ENCODE data around the gene TTN.

The TTN gene

DNA sequence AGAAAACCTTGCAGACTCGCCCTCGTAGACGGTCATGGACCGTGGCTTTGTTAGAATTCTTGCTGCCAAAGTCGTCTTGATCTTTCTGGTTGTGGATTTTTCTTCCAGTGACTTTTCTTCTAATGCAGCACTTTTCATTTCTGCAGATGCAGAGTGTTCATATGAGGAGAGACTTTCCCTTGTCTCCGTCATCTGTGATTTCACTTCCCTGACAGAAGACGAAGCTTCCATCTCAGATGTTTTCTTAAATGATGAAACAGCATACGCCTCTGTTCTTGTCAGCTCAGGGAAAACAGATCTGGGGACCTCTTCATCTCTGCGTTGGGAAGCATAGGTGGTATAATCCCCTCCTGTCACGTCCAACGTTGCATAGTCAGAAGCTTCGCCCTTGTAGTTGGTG lies 276.1 kb downstream of the TTN start:
- no peak overlapping the region for H2BK5ac ChIP-seq (ENCODE audit: low read depth, low read length, poor library complexity, severe bottlenecking)
- H3K27ac ChIP-seq (ENCODE audit: low read length, poor library complexity, severe bottlenecking), result no peak overlapping the region
- H2BK15ac ChIP-seq (ENCODE audit: low read depth, poor library complexity, severe bottlenecking), result no peak overlapping the region
- DNase-seq, result no peak
- no peak overlapping the region for H3K4ac ChIP-seq (ENCODE audit: low read depth in 1 of 2, low read length in 2 of 2)
- no peak overlapping the region for H3K9ac ChIP-seq (ENCODE audit: low read length)
- no peak overlapping the region for H3K4me3 ChIP-seq (ENCODE audit: insufficient read depth in 1 of 2, low read depth in 1 of 2, low read length in 2 of 2)
- H4K8ac ChIP-seq (ENCODE audit: low read length), result no peak overlapping the region
- no peak overlapping the region for H3K23ac ChIP-seq (ENCODE audit: low read length in 2 of 2)
- WGBS, result 97% methylated on average over 12 of the region's 12 CpGs
- H3K18ac ChIP-seq (ENCODE audit: low read depth in 1 of 2, low read length in 2 of 2), result no peak overlapping the region
- no peak overlapping the region for H4K91ac ChIP-seq (ENCODE audit: low read length)
- H2BK120ac ChIP-seq (ENCODE audit: low read depth, low read length), result no peak overlapping the region
- H3K9me3 ChIP-seq (ENCODE audit: control insufficient read depth, low read length), result no peaks in the 10 kb centered on the region
- no peaks in the 10 kb centered on the region for H3K4me1 ChIP-seq (ENCODE audit: control insufficient read depth, insufficient read depth, low read depth, low read length)
- no peak overlapping the region for H3K4me2 ChIP-seq (ENCODE audit: low read length, poor library complexity, severe bottlenecking)
- peaks cover 50% of the 10 kb centered on the region for H3K79me1 ChIP-seq (replicated peaks; ENCODE audit: low read length, poor library complexity, severe bottlenecking)
- no peak overlapping the region for H2AK5ac ChIP-seq (ENCODE audit: low read length, severe bottlenecking)
- no peak overlapping the region for H3K14ac ChIP-seq (ENCODE audit: low read length in 2 of 2)
- H3K27me3 ChIP-seq (ENCODE audit: control insufficient read depth in 1 of 2, insufficient read depth in 1 of 2, low read length in 2 of 2), result no peaks in the 10 kb centered on the region
- H2AFZ ChIP-seq (ENCODE audit: low read depth, low read length), result no peak overlapping the region
- peaks cover 22 to 50% of the 10 kb centered on the region in 2 experiments for H3K36me3 ChIP-seq (ENCODE audit: control insufficient read depth in 1 of 2, insufficient read depth in 2 of 2, low read depth in 1 of 2, low read length in 2 of 2)
- no peak overlapping the region for H2BK12ac ChIP-seq (ENCODE audit: low read length in 2 of 2)

DNA sequence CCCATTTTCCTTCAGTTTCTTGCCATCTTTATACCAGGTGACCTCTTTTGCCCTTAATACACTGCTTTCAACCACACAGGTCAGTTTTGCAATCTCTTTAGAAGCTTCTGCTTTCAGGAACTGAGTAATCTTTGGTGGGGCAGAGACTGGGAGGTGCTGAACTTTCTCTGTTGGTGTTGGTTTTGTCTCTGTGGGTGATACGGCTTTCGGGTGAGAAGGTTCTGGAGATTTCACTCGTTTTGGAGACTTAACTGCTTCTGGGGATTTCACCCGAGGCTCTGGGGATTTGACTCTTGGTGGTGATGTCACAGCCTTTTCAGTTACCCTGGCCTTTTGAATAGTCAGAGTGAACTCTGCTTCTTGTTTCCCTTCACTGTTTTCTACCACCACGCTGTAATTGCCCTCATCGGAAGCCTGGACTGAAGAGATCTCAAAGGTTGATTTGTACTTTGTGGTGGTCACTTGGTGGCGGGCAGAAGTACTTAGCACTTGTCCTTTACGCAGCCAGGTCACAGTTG lies 276.5 kb downstream of the TTN start:
- Histone ChIP-seq H3K36me3 (ENCODE audit: control insufficient read depth in 1 of 2, insufficient read depth in 2 of 2, low read depth in 1 of 2, low read length in 2 of 2) (peaks cover 22 to 45% of the 10 kb centered on the region in 2 experiments), H3K23ac (ENCODE audit: low read length in 2 of 2) (no peak overlapping the region), H2AFZ (ENCODE audit: low read depth, low read length) (no peak overlapping the region), H3K27me3 (ENCODE audit: control insufficient read depth in 1 of 2, insufficient read depth in 1 of 2, low read length in 2 of 2) (no peaks in the 10 kb centered on the region), H3K4me3 (ENCODE audit: insufficient read depth in 1 of 2, low read depth in 1 of 2, low read length in 2 of 2) (no peak overlapping the region), H4K8ac (ENCODE audit: low read length) (no peak overlapping the region), H2BK15ac (ENCODE audit: low read depth, poor library complexity, severe bottlenecking) (no peak overlapping the region), H3K4me1 (ENCODE audit: control insufficient read depth, insufficient read depth, low read depth, low read length) (no peaks in the 10 kb centered on the region), H3K18ac (ENCODE audit: low read depth in 1 of 2, low read length in 2 of 2) (no peak overlapping the region), H2BK12ac (ENCODE audit: low read length in 2 of 2) (no peak overlapping the region), H3K27ac (ENCODE audit: low read length, poor library complexity, severe bottlenecking) (no peak overlapping the region), H3K4ac (ENCODE audit: low read depth in 1 of 2, low read length in 2 of 2) (no peak overlapping the region), H3K4me2 (ENCODE audit: low read length, poor library complexity, severe bottlenecking) (no peak overlapping the region), H2BK5ac (ENCODE audit: low read depth, low read length, poor library complexity, severe bottlenecking) (no peak overlapping the region), H4K91ac (ENCODE audit: low read length) (no peak overlapping the region), H3K79me1 (replicated peaks; ENCODE audit: low read length, poor library complexity, severe bottlenecking) (peaks cover 48% of the 10 kb centered on the region), H3K14ac (ENCODE audit: low read length in 2 of 2) (no peak overlapping the region), H2AK5ac (ENCODE audit: low read length, severe bottlenecking) (no peak overlapping the region), H3K9ac (ENCODE audit: low read length) (no peak overlapping the region), H3K9me3 (ENCODE audit: control insufficient read depth, low read length) (no peaks in the 10 kb centered on the region), H2BK120ac (ENCODE audit: low read depth, low read length) (no peak overlapping the region)
- DNase-seq, result no peak
- WGBS, result 94% methylated on average over 8 of the region's 8 CpGs

DNA sequence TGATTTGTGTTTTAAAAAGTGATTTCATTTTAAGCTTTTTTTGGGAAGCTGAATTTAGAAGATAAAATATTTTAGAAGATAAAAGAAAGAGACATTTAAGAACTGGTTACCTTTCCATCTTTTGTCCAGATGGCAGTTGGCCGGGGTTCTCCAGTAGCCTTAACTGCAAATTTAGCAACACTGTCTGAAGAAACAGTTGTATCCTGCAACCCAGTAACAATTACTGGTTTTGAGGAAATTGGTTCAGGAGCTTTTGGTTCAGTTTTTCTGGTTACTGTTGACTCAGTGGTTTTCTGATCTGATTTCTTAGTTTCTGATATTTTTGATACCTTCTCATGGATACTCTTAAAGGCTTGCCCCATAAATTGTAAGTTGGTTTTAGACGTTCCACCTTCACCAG lies 277.1 kb downstream of the TTN start:
- peaks cover 22 to 40% of the 10 kb centered on the region in 2 experiments for H3K36me3 ChIP-seq (ENCODE audit: control insufficient read depth in 1 of 2, insufficient read depth in 2 of 2, low read depth in 1 of 2, low read length in 2 of 2)

DNA sequence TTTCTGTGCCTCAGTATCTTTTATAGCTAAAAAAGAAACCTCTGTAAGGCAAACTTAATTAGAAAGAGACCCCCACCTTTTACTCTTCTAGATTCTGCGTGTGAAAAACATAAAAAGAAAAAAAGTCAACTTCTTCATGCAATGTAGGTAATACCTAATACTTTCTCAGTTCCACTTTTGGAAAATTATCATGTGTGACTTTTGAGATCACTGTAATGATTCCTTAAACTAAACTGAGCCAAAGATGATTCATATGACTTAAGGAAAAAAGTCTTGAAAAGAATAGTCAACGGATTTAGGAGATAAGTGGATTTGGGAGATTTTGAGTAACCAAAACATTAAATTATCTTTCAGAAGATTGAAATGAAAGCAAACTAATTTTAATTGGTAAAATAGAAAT lies 278.0 kb downstream of the TTN start:
- no peak overlapping the region for H3K4me2 ChIP-seq (ENCODE audit: low read length, poor library complexity, severe bottlenecking)
- no peak for DNase-seq
- no peaks in the 10 kb centered on the region for H3K9me3 ChIP-seq (ENCODE audit: control insufficient read depth, low read length)
- no peaks in the 10 kb centered on the region for H3K4me1 ChIP-seq (ENCODE audit: control insufficient read depth, insufficient read depth, low read depth, low read length)
- no peak overlapping the region for H2AFZ ChIP-seq (ENCODE audit: low read depth, low read length)
- H4K91ac ChIP-seq (ENCODE audit: low read length), result no peak overlapping the region
- WGBS, result 100% methylated on average over 1 of the region's 2 CpGs
- no peak overlapping the region for H2BK15ac ChIP-seq (ENCODE audit: low read depth, poor library complexity, severe bottlenecking)
- peaks cover 41% of the 10 kb centered on the region for H3K79me1 ChIP-seq (replicated peaks; ENCODE audit: low read length, poor library complexity, severe bottlenecking)
- no peak overlapping the region for H2BK120ac ChIP-seq (ENCODE audit: low read depth, low read length)
- H3K4me3 ChIP-seq (ENCODE audit: insufficient read depth in 1 of 2, low read depth in 1 of 2, low read length in 2 of 2), result no peak overlapping the region
- H4K8ac ChIP-seq (ENCODE audit: low read length), result no peak overlapping the region
- no peak overlapping the region for H3K9ac ChIP-seq (ENCODE audit: low read length)
- H3K27me3 ChIP-seq (ENCODE audit: control insufficient read depth in 1 of 2, insufficient read depth in 1 of 2, low read length in 2 of 2), result no peaks in the 10 kb centered on the region
- H2BK12ac ChIP-seq (ENCODE audit: low read length in 2 of 2), result no peak overlapping the region
- no peak overlapping the region for H2AK5ac ChIP-seq (ENCODE audit: low read length, severe bottlenecking)
- no peak overlapping the region for H3K4ac ChIP-seq (ENCODE audit: low read depth in 1 of 2, low read length in 2 of 2)
- H3K36me3 ChIP-seq (ENCODE audit: control insufficient read depth in 1 of 2, insufficient read depth in 2 of 2, low read depth in 1 of 2, low read length in 2 of 2), result peaks cover 22 to 30% of the 10 kb centered on the region in 2 experiments
- no peak overlapping the region for H2BK5ac ChIP-seq (ENCODE audit: low read depth, low read length, poor library complexity, severe bottlenecking)
- H3K14ac ChIP-seq (ENCODE audit: low read length in 2 of 2), result no peak overlapping the region
- no peak overlapping the region for H3K23ac ChIP-seq (ENCODE audit: low read length in 2 of 2)
- no peak overlapping the region for H3K27ac ChIP-seq (ENCODE audit: low read length, poor library complexity, severe bottlenecking)
- H3K18ac ChIP-seq (ENCODE audit: low read depth in 1 of 2, low read length in 2 of 2), result no peak overlapping the region

More for the DNA sequence above, 277.1 kb downstream of the TTN start:
- Histone ChIP-seq H3K79me1 (replicated peaks; ENCODE audit: low read length, poor library complexity, severe bottlenecking) (peaks cover 43% of the 10 kb centered on the region), H2AK5ac (ENCODE audit: low read length, severe bottlenecking) (no peak overlapping the region), H2AFZ (ENCODE audit: low read depth, low read length) (no peak overlapping the region), H3K9ac (ENCODE audit: low read length) (no peak overlapping the region), H3K27ac (ENCODE audit: low read length, poor library complexity, severe bottlenecking) (no peak overlapping the region), H4K91ac (ENCODE audit: low read length) (no peak overlapping the region), H4K8ac (ENCODE audit: low read length) (no peak overlapping the region), H3K27me3 (ENCODE audit: control insufficient read depth in 1 of 2, insufficient read depth in 1 of 2, low read length in 2 of 2) (no peaks in the 10 kb centered on the region), H3K14ac (ENCODE audit: low read length in 2 of 2) (no peak overlapping the region), H2BK12ac (ENCODE audit: low read length in 2 of 2) (no peak overlapping the region), H3K18ac (ENCODE audit: low read depth in 1 of 2, low read length in 2 of 2) (no peak overlapping the region), H3K4ac (ENCODE audit: low read depth in 1 of 2, low read length in 2 of 2) (no peak overlapping the region), H3K9me3 (ENCODE audit: control insufficient read depth, low read length) (no peaks in the 10 kb centered on the region), H2BK120ac (ENCODE audit: low read depth, low read length) (no peak overlapping the region), H3K4me1 (ENCODE audit: control insufficient read depth, insufficient read depth, low read depth, low read length) (no peaks in the 10 kb centered on the region), H2BK5ac (ENCODE audit: low read depth, low read length, poor library complexity, severe bottlenecking) (no peak overlapping the region), H3K4me3 (ENCODE audit: insufficient read depth in 1 of 2, low read depth in 1 of 2, low read length in 2 of 2) (no peak overlapping the region), H2BK15ac (ENCODE audit: low read depth, poor library complexity, severe bottlenecking) (no peak overlapping the region), H3K23ac (ENCODE audit: low read length in 2 of 2) (no peak overlapping the region), H3K4me2 (ENCODE audit: low read length, poor library complexity, severe bottlenecking) (no peak overlapping the region)
- DNase-seq, result no peak
- 100% methylated on average over 1 of the region's 2 CpGs for WGBS

All from mesenchymal stem cell (in vitro differentiated cells and primary cell).